ENCODE results near the gene IPMK.
A peak's percentile ranks its signal among the peaks of the same experiment; 100 is the strongest.
"Not testable (repeated sequence)": the region's sequence is repeated elsewhere in the genome, so short reads cannot be mapped to it uniquely, and the experiment has no call there.

IPMK gene

DNA sequence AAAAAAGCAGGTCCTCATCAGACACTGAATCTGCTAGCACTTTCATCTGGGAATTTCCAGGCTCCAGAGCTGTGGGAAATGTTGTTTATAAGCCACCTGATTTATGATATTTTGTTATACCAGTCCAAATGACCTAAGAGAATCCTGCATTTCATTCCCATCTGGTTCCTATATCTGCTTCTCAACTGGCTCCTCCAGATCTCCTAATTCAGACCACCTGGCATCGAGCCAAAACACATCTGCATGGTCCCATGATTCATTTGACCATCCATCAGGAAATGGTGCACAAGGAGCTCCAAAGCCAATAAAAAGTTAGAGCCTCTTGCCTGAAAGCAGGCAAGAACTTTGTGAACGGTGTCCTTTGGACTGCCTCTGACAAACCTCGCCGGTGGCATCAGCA lies 108.9 kb downstream of the IPMK start:
- H3K27ac ChIP-seq = no peak overlapping the region
- TF ChIP-seq, protein P1, sequence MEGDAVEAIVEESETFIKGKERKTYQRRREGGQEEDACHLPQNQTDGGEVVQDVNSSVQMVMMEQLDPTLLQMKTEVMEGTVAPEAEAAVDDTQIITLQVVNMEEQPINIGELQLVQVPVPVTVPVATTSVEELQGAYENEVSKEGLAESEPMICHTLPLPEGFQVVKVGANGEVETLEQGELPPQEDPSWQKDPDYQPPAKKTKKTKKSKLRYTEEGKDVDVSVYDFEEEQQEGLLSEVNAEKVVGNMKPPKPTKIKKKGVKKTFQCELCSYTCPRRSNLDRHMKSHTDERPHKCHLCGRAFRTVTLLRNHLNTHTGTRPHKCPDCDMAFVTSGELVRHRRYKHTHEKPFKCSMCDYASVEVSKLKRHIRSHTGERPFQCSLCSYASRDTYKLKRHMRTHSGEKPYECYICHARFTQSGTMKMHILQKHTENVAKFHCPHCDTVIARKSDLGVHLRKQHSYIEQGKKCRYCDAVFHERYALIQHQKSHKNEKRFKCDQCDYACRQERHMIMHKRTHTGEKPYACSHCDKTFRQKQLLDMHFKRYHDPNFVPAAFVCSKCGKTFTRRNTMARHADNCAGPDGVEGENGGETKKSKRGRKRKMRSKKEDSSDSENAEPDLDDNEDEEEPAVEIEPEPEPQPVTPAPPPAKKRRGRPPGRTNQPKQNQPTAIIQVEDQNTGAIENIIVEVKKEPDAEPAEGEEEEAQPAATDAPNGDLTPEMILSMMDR (IDR thresholded peaks at IDR 0.05) = no peak
- no peak for TF ChIP-seq ZFX (IDR thresholded peaks at IDR 0.05; ENCODE audit: borderline replicate concordance)

DNA sequence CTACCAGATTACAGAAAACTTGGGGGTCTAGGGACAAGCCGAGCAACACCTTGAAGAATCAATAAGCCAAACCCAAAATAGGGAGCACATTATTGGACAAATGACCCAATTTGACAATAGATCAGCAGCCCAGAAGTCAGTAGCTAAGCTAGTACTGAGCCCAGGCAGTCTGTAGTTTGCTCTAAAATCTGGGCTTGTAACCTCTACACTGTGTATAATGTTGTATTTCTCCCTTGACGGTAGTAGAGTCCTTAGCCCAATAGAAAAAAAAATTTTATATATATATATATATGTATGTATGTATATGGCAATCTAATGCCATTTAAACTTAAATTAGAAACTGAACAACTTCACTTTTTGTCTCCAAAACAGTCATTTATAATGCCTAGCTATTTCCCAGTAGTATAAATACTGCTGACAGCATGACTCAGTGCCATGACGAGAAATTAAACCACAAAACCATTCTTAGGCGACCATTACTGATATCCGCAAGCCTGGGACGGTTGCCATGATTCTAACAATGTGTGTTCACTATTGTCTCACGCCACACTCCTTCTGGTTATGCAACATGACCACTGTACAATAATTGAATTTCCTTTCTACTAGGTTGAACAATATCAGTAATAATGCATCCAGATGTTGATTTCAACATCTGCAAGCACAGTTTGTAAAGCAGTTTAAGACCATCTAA lies 110.5 kb downstream of the IPMK start:
- no peak overlapping the region for H3K27ac ChIP-seq

DNA sequence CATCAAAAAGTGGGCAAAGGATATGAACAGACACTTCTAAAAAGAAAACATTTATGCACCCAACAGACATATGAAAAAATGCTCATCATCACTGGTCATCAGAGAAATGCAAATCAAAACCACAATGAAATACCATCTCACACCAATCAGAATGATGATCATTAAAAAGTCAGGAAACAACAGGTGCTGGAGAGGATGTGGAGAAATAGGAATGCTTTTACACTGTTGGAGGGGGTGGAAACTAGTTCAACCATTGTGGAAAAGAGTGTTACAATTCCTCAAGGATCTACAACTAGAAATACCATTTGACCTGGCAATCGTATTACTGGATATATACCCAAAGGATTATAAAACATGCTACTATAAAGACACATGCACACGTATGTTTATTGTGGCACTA lies 111.8 kb downstream of the IPMK start:
- H3K27ac ChIP-seq = not testable (repeated sequence)

More for the DNA sequence above, 110.5 kb downstream of the IPMK start:
- TF ChIP-seq, protein P1 (IDR thresholded peaks at IDR 0.05) = no peak
- no peak for TF ChIP-seq ZFX (IDR thresholded peaks at IDR 0.05; ENCODE audit: borderline replicate concordance)

DNA sequence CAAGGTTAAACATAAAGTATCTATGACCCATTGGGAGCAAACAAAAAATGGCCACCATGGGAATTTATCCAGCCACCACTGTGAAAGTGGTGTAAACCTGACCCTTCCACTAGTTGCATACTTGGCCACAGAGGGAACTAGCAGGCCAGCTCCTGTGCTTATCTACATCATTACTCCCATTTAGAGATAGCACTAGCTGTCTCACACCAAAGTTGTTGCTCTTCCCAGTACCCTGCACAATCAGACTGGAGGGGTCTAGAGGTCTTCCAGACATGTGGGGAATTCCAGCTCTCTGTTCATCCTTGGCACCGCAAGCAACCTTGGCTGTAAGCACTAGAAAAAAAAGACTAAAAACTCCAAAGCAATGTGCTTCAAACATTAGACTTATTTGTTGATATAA lies 113.9 kb downstream of the IPMK start:
- TF ChIP-seq, protein P1 (IDR thresholded peaks at IDR 0.05) = no peak
- no peak for TF ChIP-seq ZFX (IDR thresholded peaks at IDR 0.05; ENCODE audit: borderline replicate concordance)
- no peak overlapping the region for H3K27ac ChIP-seq

DNA sequence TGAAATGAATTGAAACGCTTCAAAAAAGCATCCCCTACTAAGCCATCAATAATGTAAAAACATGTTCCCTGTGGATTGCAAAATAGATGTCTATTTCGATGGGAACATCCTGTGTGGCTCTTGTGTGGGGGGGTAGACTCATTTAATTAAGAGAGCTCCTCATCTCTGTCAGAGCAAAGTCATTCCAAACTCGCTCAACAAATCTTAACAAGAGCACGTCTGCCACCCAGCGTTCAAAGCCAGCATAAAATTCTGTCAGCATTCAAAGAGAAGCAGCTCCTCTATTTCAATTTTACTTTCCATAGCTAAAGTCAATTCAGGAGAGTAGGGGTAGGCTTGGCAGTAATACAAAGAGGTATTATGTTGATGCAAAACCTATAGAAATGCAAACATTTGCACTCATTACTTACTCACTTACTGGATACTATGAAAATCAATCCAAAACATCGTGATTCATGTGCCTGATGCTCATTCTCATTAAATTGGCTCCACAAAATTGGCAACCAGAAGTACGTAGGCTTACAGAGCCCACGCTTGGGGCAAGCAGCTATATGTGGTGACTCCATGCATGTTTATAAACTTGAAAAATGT lies 114.9 kb downstream of the IPMK start:
- no peak overlapping the region for H3K27ac ChIP-seq
- no peak for TF ChIP-seq ZFX (IDR thresholded peaks at IDR 0.05; ENCODE audit: borderline replicate concordance)
- TF ChIP-seq, protein P1 (IDR thresholded peaks at IDR 0.05) = peak; percentile 79

DNA sequence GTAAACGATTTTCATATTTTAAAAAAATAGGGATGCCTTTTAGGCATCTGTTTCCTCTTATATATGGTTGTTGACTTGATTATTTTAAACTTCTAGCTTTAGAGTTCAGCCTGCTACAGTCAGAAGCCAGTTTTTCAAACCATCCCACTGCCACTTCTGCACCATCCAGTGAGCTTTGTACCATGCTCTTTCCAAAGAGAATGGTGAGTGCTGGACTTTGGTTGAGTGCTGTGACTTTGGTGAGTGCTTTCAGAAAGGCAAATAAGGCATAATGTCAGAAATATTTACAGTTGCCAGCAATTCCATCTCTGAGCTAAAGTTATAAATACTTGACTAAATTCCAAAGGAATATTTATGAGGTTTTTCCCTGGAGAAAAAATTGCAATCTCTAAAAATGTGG lies 117.4 kb downstream of the IPMK start:
- TF ChIP-seq ZFX (IDR thresholded peaks at IDR 0.05; ENCODE audit: borderline replicate concordance) = no peak
- TF ChIP-seq, protein P1 (IDR thresholded peaks at IDR 0.05) = no peak
- no peak overlapping the region for H3K27ac ChIP-seq

DNA sequence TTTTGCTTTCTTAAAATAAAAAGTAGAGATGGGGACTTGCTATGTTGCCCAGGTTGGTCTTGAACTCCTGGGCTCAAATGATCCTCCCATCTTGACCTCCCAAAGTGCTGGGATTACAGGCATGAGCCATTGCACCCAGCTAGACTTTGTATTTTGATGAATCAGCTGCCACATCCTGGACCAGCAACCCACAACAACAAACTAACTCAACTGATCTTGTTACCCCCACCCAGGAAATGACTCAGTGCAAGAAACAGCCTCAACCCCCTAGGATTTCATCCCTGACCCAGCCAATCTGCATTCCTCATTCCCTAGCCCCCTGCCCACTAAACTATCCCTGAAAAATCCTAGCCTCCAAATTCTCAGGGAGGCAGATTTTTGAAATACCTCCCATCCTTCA lies 123.8 kb downstream of the IPMK start:
- TF ChIP-seq ZFX (IDR thresholded peaks at IDR 0.05; ENCODE audit: borderline replicate concordance) = no peak
- no peak overlapping the region for H3K27ac ChIP-seq
